WERI-Rb-1 (cell line): Measurements from ENCODE around the gene RBM26.

Experiments used
- DNase-seq: peaks from one replicate; pipeline ENCODE4 v3.0.0-alpha.2; 2020
- H3K27ac ChIP-seq: fragments of 250-450 bp; sonication (Bioruptor Pico); 2 replicates; pipeline ENCODE4 v1.5.1; 2020; ENCODE audit warnings: mild to moderate bottlenecking, moderate library complexity
- H3K27me3 ChIP-seq: fragments of 250-450 bp; sonication (Bioruptor Pico); 2 replicates; pipeline ENCODE4 v1.5.1; 2021; ENCODE audit warnings: mild to moderate bottlenecking, low read depth, moderate library complexity; ENCODE audit not compliant: insufficient read depth, severe bottlenecking
- H3K36me3 ChIP-seq: fragments of 250-450 bp; sonication (Bioruptor Pico); 2 replicates; pipeline ENCODE4 v1.5.1; 2020; ENCODE audit warnings: mild to moderate bottlenecking, moderate library complexity
- H3K4me3 ChIP-seq: 2 replicates; pipeline ENCODE4 v1.5.1; 2011; ENCODE audit warnings: low read depth, mild to moderate bottlenecking, control low read depth, low read length
- H3K9me3 ChIP-seq: fragments of 250-450 bp; sonication (Bioruptor Pico); 2 replicates; pipeline ENCODE4 v1.5.1; 2021; ENCODE audit warnings: mild to moderate bottlenecking, moderate library complexity; ENCODE audit not compliant: severe bottlenecking
- CTCF ChIP-seq: IDR thresholded peaks from 2 replicates; pipeline ENCODE4 v1.5.1; 2011; ENCODE audit warnings: low read depth, mild to moderate bottlenecking, control low read depth, inconsistent platforms, low read length

Gene RBM26

GRCh38 chr13:79440958-79441528, 35.0 kb upstream of the RBM26 start:
- H3K9me3 ChIP-seq, result no peaks in the 10 kb centered on the region
- no peak for DNase-seq
- TF ChIP-seq CTCF, result no peak
- H3K4me3 ChIP-seq, result no peak overlapping the region
- no peaks in the 10 kb centered on the region for H3K36me3 ChIP-seq
- H3K27ac ChIP-seq, result no peak overlapping the region
- H3K27me3 ChIP-seq, result peaks cover 5% of the 10 kb centered on the region

GRCh38 chr13:79439275-79439674, 33.2 kb upstream of the RBM26 start:
- Histone ChIP-seq H3K27ac (no peak overlapping the region), H3K27me3 (no peaks in the 10 kb centered on the region), H3K4me3 (no peak overlapping the region), H3K36me3 (no peaks in the 10 kb centered on the region), H3K9me3 (no peaks in the 10 kb centered on the region)
- no peak for DNase-seq
- no peak for TF ChIP-seq CTCF

GRCh38 chr13:79435561-79435990, 29.5 kb upstream of the RBM26 start:
- Histone ChIP-seq H3K27me3 (no peaks in the 10 kb centered on the region), H3K36me3 (no peaks in the 10 kb centered on the region), H3K9me3 (no peaks in the 10 kb centered on the region), H3K4me3 (no peak overlapping the region), H3K27ac (no peak overlapping the region)
- TF ChIP-seq CTCF, result no peak
- no peak for DNase-seq

GRCh38 chr13:79434556-79434955, 28.5 kb upstream of the RBM26 start:
- TF ChIP-seq CTCF, result no peak
- Histone ChIP-seq H3K4me3 (no peak overlapping the region), H3K27ac (no peak overlapping the region), H3K9me3 (no peaks in the 10 kb centered on the region), H3K27me3 (no peaks in the 10 kb centered on the region), H3K36me3 (no peaks in the 10 kb centered on the region)
- DNase-seq, result no peak

- no peaks in the 10 kb centered on the region for H3K36me3 ChIP-seq
- no peak overlapping the region for H3K4me3 ChIP-seq
- no peaks in the 10 kb centered on the region for H3K9me3 ChIP-seq
- TF ChIP-seq CTCF, result no peak
- no peaks in the 10 kb centered on the region for H3K27me3 ChIP-seq
- no peak for DNase-seq
- H3K27ac ChIP-seq, result no peak overlapping the region
Measured at GRCh38 chr13:79432992-79433391, 26.9 kb upstream of the RBM26 start.

GRCh38 chr13:79432086-79432485, 26.0 kb upstream of the RBM26 start:
- DNase-seq, result no peak
- H3K27me3 ChIP-seq, result no peaks in the 10 kb centered on the region
- TF ChIP-seq CTCF, result no peak
- H3K27ac ChIP-seq, result no peak overlapping the region
- no peak overlapping the region for H3K4me3 ChIP-seq
- H3K36me3 ChIP-seq, result no peaks in the 10 kb centered on the region
- H3K9me3 ChIP-seq, result no peaks in the 10 kb centered on the region
